Measurements from ENCODE around the gene COLQ.

The COLQ gene

GRCh38 chr3:15531346-15531745, 9.8 kb upstream of the COLQ start:
- no peak for DNase-seq (ENCODE audit: insufficient read length, low spot score)
- TF ChIP-seq POLR2A (IDR thresholded peaks at IDR 0.05; ENCODE audit: low read depth, low read length) = no peak
- no peak for FAIRE-seq

GRCh38 chr3:15528854-15529537, 7.5 kb upstream of the COLQ start:
- DNase-seq (ENCODE audit: insufficient read length, low spot score) = no peak
- TF ChIP-seq POLR2A (IDR thresholded peaks at IDR 0.05; ENCODE audit: low read depth, low read length) = no peak
- FAIRE-seq = no peak

- no peak for TF ChIP-seq POLR2A (IDR thresholded peaks at IDR 0.05; ENCODE audit: low read depth, low read length)
- DNase-seq (ENCODE audit: insufficient read length, low spot score) = no peak
- FAIRE-seq = no peak
Measured at GRCh38 chr3:15527031-15527459, 5.5 kb upstream of the COLQ start.

- FAIRE-seq = no peak
- TF ChIP-seq POLR2A (IDR thresholded peaks at IDR 0.05; ENCODE audit: low read depth, low read length) = no peak
Measured at GRCh38 chr3:15525790-15526189, 4.3 kb upstream of the COLQ start.

GRCh38 chr3:15523660-15524417, 2.3 kb upstream of the COLQ start:
- DNase-seq (ENCODE audit: insufficient read length, low spot score) = no peak
- FAIRE-seq = no peak
- TF ChIP-seq POLR2A (IDR thresholded peaks at IDR 0.05; ENCODE audit: low read depth, low read length) = no peak

More at GRCh38 chr3:15525790-15526189, 4.3 kb upstream of the COLQ start:
- DNase-seq (ENCODE audit: insufficient read length, low spot score) = no peak

- FAIRE-seq = no peak
- no peak for TF ChIP-seq POLR2A (IDR thresholded peaks at IDR 0.05; ENCODE audit: low read depth, low read length)
- DNase-seq (ENCODE audit: insufficient read length, low spot score) = no peak
Measured at GRCh38 chr3:15522016-15522415, 510 bp upstream of the COLQ start.

- DNase-seq (ENCODE audit: insufficient read length, low spot score) (no peak), FAIRE-seq (no peak)
- no peak for TF ChIP-seq POLR2A (IDR thresholded peaks at IDR 0.05; ENCODE audit: low read depth, low read length)
Measured at GRCh38 chr3:15520804-15521572, 518 bp downstream of the COLQ start.

- no peak for DNase-seq (ENCODE audit: insufficient read length, low spot score)
- FAIRE-seq = no peak
- TF ChIP-seq POLR2A (IDR thresholded peaks at IDR 0.05; ENCODE audit: low read depth, low read length) = no peak
Measured at GRCh38 chr3:15520185-15520584, 1.3 kb downstream of the COLQ start.

GRCh38 chr3:15519096-15519495, 2.4 kb downstream of the COLQ start:
- no peak for FAIRE-seq
- DNase-seq (ENCODE audit: insufficient read length, low spot score) = no peak
- TF ChIP-seq POLR2A (IDR thresholded peaks at IDR 0.05; ENCODE audit: low read depth, low read length) = no peak

GRCh38 chr3:15514663-15515340, 6.7 kb downstream of the COLQ start:
- DNase-seq (ENCODE audit: insufficient read length, low spot score) (no peak), FAIRE-seq (no peak)
- no peak for TF ChIP-seq POLR2A (IDR thresholded peaks at IDR 0.05; ENCODE audit: low read depth, low read length)

GRCh38 chr3:15513810-15514662, 7.5 kb downstream of the COLQ start:
- TF ChIP-seq POLR2A (IDR thresholded peaks at IDR 0.05; ENCODE audit: low read depth, low read length) = no peak
- DNase-seq (ENCODE audit: insufficient read length, low spot score) = no peak
- no peak for FAIRE-seq

GRCh38 chr3:15513116-15513515, 8.4 kb downstream of the COLQ start:
- FAIRE-seq (no peak), DNase-seq (ENCODE audit: insufficient read length, low spot score) (no peak)
- TF ChIP-seq POLR2A (IDR thresholded peaks at IDR 0.05; ENCODE audit: low read depth, low read length) = no peak

GRCh38 chr3:15512166-15512565, 9.3 kb downstream of the COLQ start:
- DNase-seq (ENCODE audit: insufficient read length, low spot score) = no peak
- no peak for TF ChIP-seq POLR2A (IDR thresholded peaks at IDR 0.05; ENCODE audit: low read depth, low read length)
- no peak for FAIRE-seq

All from H54 (cell line).